Endothelial cell of umbilical vein (primary cell): ENCODE data around the gene CLCN2. TPM values are rescaled to one million over a fixed set of nuclear protein-coding genes. Genes with fewer than 3 reads are reported as not detected.

ENCODE experiments used
- polyA plus RNA-seq, 4 experiments: library from polyadenylated mRNA; depleted of rRNA in 3 of 4; stranded (reverse) in 3 of 4; unstranded in 1 of 4; fragments of >200 nt; gene quantifications; 2 replicates each; pipeline versions ENCODE4 v1.2.1 to v1.2.3, GENCODE V29; 2011 to 2012; ENCODE audit warnings: missing spikeins in 1 of 4
- small RNA-seq: library from RNA; depleted of rRNA; stranded (forward); fragments of <200 nt; gene quantifications from one replicate; pipeline ENCODE3, GENCODE V24; 2012; ENCODE audit warnings: low replicate concordance, low read depth; ENCODE audit not compliant: insufficient read depth, insufficient read length
- total RNA-seq: library from RNA; stranded (reverse); gene quantifications from 2 replicates; pipeline ENCODE4 v1.2.3, GENCODE V29; 2021

Gene CLCN2
- total and polyA plus RNA-seq, 2 donors (not counting 3 experiments of a cell fraction or from before 2014, with no cell fraction given) = 3.5 to 6.5 TPM

Small RNA genes within 50 kb of the gene (small RNA-seq; reads per million reads assigned to genes)
- gene SNORD66 = 420 reads per million, percentile 99 among the genes with 10 or more reads in this experiment

Other genes starting within 250 kb of the CLCN2 start
- 38.8 and 44.7 TPM in 2 replicates for gene EIF2B5, start 226.2 kb downstream of the CLCN2 start, total RNA-seq
- 35.5 and 42.7 TPM in 2 replicates for gene EIF2B5, start 226.2 kb downstream of the CLCN2 start, polyA plus RNA-seq
- gene DVL3, start 206.2 kb downstream of the CLCN2 start, total RNA-seq = 59.0 and 61.3 TPM in 2 replicates
- 41.2 and 43.8 TPM in 2 replicates for gene DVL3, start 206.2 kb downstream of the CLCN2 start, polyA plus RNA-seq
- 400 and 431 TPM in 2 replicates for gene AP2M1, start 186.8 kb downstream of the CLCN2 start, total RNA-seq
- gene AP2M1, start 186.8 kb downstream of the CLCN2 start, polyA plus RNA-seq = 602 and 603 TPM in 2 replicates
- 65.6 and 68.8 TPM in 2 replicates for gene ABCF3, start 175.4 kb downstream of the CLCN2 start, total RNA-seq
- gene ABCF3, start 175.4 kb downstream of the CLCN2 start, polyA plus RNA-seq = 73.4 and 93.9 TPM in 2 replicates
- gene VWA5B2, start 132.0 kb downstream of the CLCN2 start, total RNA-seq = not detected in 2 replicates
- gene VWA5B2, start 132.0 kb downstream of the CLCN2 start, polyA plus RNA-seq = 0.03 TPM in 1 of 2 replicates, not detected in the other
- 37.7 and 42.9 TPM in 2 replicates for gene ALG3, start 112.6 kb downstream of the CLCN2 start, total RNA-seq
- gene ALG3, start 112.6 kb downstream of the CLCN2 start, polyA plus RNA-seq = 99.9 and 102 TPM in 2 replicates
- 3.3 and 3.4 TPM in 2 replicates for gene EEF1AKMT4, start 111.9 kb downstream of the CLCN2 start, total RNA-seq
- gene EEF1AKMT4, start 111.9 kb downstream of the CLCN2 start, polyA plus RNA-seq = 8.0 and 9.8 TPM in 2 replicates
- gene CAMK2N2, start 100.1 kb downstream of the CLCN2 start, total RNA-seq = not detected in 2 replicates
- gene CAMK2N2, start 100.1 kb downstream of the CLCN2 start, polyA plus RNA-seq = 0.11 TPM in 1 of 2 replicates, not detected in the other
- gene ECE2, start 85.6 kb downstream of the CLCN2 start, total RNA-seq = not detected in 2 replicates
- gene ECE2, start 85.6 kb downstream of the CLCN2 start, polyA plus RNA-seq = not detected in 2 replicates
- gene PSMD2, start 62.4 kb downstream of the CLCN2 start, total RNA-seq = 400 and 435 TPM in 2 replicates
- gene PSMD2, start 62.4 kb downstream of the CLCN2 start, polyA plus RNA-seq = 358 and 414 TPM in 2 replicates
- gene EIF4G1, start 47.0 kb downstream of the CLCN2 start, total RNA-seq = 524 and 532 TPM in 2 replicates
- gene EIF4G1, start 47.0 kb downstream of the CLCN2 start, polyA plus RNA-seq = 355 and 401 TPM in 2 replicates
- gene FAM131A, start 24.0 kb downstream of the CLCN2 start, total RNA-seq = 19.9 and 26.8 TPM in 2 replicates
- gene FAM131A, start 24.0 kb downstream of the CLCN2 start, polyA plus RNA-seq = 29.9 and 34.1 TPM in 2 replicates
- 80.5 and 89.0 TPM in 2 replicates for gene POLR2H, start 105 bp upstream of the CLCN2 start, total RNA-seq
- 169 and 276 TPM in 2 replicates for gene POLR2H, start 105 bp upstream of the CLCN2 start, polyA plus RNA-seq
- not detected in 2 replicates for gene THPO, start 16.6 kb upstream of the CLCN2 start, total RNA-seq
- 0.08 and 0.10 TPM in 2 replicates for gene THPO, start 16.6 kb upstream of the CLCN2 start, polyA plus RNA-seq
- gene CHRD, start 18.4 kb upstream of the CLCN2 start, total RNA-seq = 0.40 and 0.53 TPM in 2 replicates
- gene CHRD, start 18.4 kb upstream of the CLCN2 start, polyA plus RNA-seq = 0.27 and 0.54 TPM in 2 replicates
- not detected in 2 replicates for gene EPHB3, start 200.2 kb upstream of the CLCN2 start, total RNA-seq
- gene EPHB3, start 200.2 kb upstream of the CLCN2 start, polyA plus RNA-seq = 0.01 TPM in 1 of 2 replicates, not detected in the other